GM18502 (cell line): ENCODE data around the gene GARIN5B.

Experiments used
- ATAC-seq: cut with Tn5 transposase; IDR thresholded peaks from one replicate; pipeline ENCODE4 v1.9.1; 2021; ENCODE audit warnings: mild to moderate bottlenecking; ENCODE audit not compliant: unreplicated experiment, poor library complexity

Gene GARIN5B

DNA sequence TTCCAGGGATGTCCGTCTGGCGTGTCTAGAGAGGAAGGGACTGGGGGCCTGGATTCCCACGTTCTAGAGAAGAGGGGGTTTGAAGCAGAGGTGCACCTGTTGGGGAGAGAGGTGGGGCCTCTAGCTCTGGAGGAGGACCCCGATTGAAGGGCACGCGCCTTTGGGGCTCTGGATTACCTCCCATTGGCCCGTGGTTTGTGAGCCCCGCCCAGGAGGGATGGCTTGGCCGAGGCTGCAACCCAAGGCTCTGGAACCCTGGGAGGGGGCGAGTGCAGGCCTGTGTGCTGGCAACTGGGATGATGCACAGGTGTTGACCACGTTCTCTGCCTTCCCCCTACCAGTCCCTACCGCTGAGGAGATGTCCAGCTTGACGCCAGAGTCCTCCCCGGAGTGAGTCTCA is 58.1 kb downstream of the GARIN5B start:
- ATAC-seq, result no peak
